ENCODE data around the gene MOB3A.
A peak's percentile ranks its signal among the peaks of the same experiment; 100 is the strongest.

GRCh38 chr19:2037651-2038255 is 58.4 kb downstream of the MOB3A start:
- TF ChIP-seq EZH2 (IDR thresholded peaks at IDR 0.05; ENCODE audit: borderline replicate concordance, low read depth, low read length) (no peak), SAP30 (IDR thresholded peaks at IDR 0.05; ENCODE audit: borderline replicate concordance, insufficient read depth, low read depth, low read length, poor library complexity, severe bottlenecking) (no peak), CTBP1 (IDR thresholded peaks at IDR 0.05; ENCODE audit: borderline replicate concordance) (no peak), ZNF384 (IDR thresholded peaks at IDR 0.05; ENCODE audit: low read depth, low read length) (peak; percentile 25; the same call in 1 of the 2 replicates)

Data from K562 (cell line).